ENCODE results near the gene RHOV. TPM values are rescaled to one million over a fixed set of nuclear protein-coding genes. Genes with fewer than 3 reads are reported as not detected.

Gene RHOV
- total and polyA plus RNA-seq, 4 donors, result 0.15 to 0.30 (median 0.19) TPM; not detected in 1

GRCh38 chr15:40889112-40889511 lies 15.1 kb upstream of the RHOV start:
- H3K9me3 ChIP-seq (ENCODE audit: control insufficient read depth, low read length), result no peaks in the 10 kb centered on the region
- H3K4me3 ChIP-seq (ENCODE audit: low read length in 2 of 2), result no peak overlapping the region
- H3K36me3 ChIP-seq (ENCODE audit: control insufficient read depth in 1 of 2, insufficient read depth in 2 of 2, low read length in 1 of 2), result no peaks in the 10 kb centered on the region
- no peak overlapping the region for H3K27ac ChIP-seq (ENCODE audit: low read depth in 1 of 2, low read length in 2 of 2)
- no peaks in the 10 kb centered on the region for H3K4me1 ChIP-seq (ENCODE audit: control insufficient read depth in 1 of 2, insufficient read depth in 2 of 2, low read length in 2 of 2)
- intact Hi-C loops (cut with DNase I), result no loop called here
- DNase-seq (peak in 1 of 2 donors; percentile 3), ATAC-seq (ENCODE audit: low FRiP score) (no peak)
- no peaks in the 10 kb centered on the region for H3K27me3 ChIP-seq (ENCODE audit: control insufficient read depth in 1 of 2, insufficient read depth in 2 of 2, low read length in 1 of 2)

GRCh38 chr15:40886586-40886985 lies 12.6 kb upstream of the RHOV start:
- intact Hi-C loops (cut with DNase I), result no loop called here
- Histone ChIP-seq H3K9me3 (ENCODE audit: control insufficient read depth, low read length) (no peaks in the 10 kb centered on the region), H3K4me3 (ENCODE audit: low read length in 2 of 2) (no peak overlapping the region), H3K27me3 (ENCODE audit: control insufficient read depth in 1 of 2, insufficient read depth in 2 of 2, low read length in 1 of 2) (no peaks in the 10 kb centered on the region), H3K4me1 (ENCODE audit: control insufficient read depth in 1 of 2, insufficient read depth in 2 of 2, low read length in 2 of 2) (no peaks in the 10 kb centered on the region), H3K36me3 (ENCODE audit: control insufficient read depth in 1 of 2, insufficient read depth in 2 of 2, low read length in 1 of 2) (no peaks in the 10 kb centered on the region), H3K27ac (ENCODE audit: low read depth in 1 of 2, low read length in 2 of 2) (no peak overlapping the region)
- DNase-seq (peak in 1 of 2 donors; percentile 0), ATAC-seq (ENCODE audit: low FRiP score) (no peak)
- WGBS, 2 donors, result 92 to 93% methylated on average over 1 of the region's 1 CpG

GRCh38 chr15:40881351-40881750 lies 7.3 kb upstream of the RHOV start:
- no peaks in the 10 kb centered on the region for H3K9me3 ChIP-seq (ENCODE audit: control insufficient read depth, low read length)
- H3K4me3 ChIP-seq (ENCODE audit: low read length in 2 of 2), result no peak overlapping the region
- ATAC-seq (ENCODE audit: low FRiP score), result no peak
- H3K27me3 ChIP-seq (ENCODE audit: control insufficient read depth in 1 of 2, insufficient read depth in 2 of 2, low read length in 1 of 2), result no peaks in the 10 kb centered on the region
- 92 to 97% methylated on average over 6 of the region's 6 CpGs for WGBS, 2 donors
- H3K4me1 ChIP-seq (ENCODE audit: control insufficient read depth in 1 of 2, insufficient read depth in 2 of 2, low read length in 2 of 2), result no peaks in the 10 kb centered on the region
- no peaks in the 10 kb centered on the region for H3K36me3 ChIP-seq (ENCODE audit: control insufficient read depth in 1 of 2, insufficient read depth in 2 of 2, low read length in 1 of 2)
- intact Hi-C loops (cut with DNase I), result no loop called here
- H3K27ac ChIP-seq (ENCODE audit: low read depth in 1 of 2, low read length in 2 of 2), result no peak overlapping the region
- DNase-seq, result peak in 1 of 2 donors; percentile 22

GRCh38 chr15:40879609-40880008 lies 5.6 kb upstream of the RHOV start:
- Histone ChIP-seq H3K9me3 (ENCODE audit: control insufficient read depth, low read length) (no peaks in the 10 kb centered on the region), H3K27me3 (ENCODE audit: control insufficient read depth in 1 of 2, insufficient read depth in 2 of 2, low read length in 1 of 2) (no peaks in the 10 kb centered on the region), H3K27ac (ENCODE audit: low read depth in 1 of 2, low read length in 2 of 2) (no peak overlapping the region), H3K4me3 (ENCODE audit: low read length in 2 of 2) (no peak overlapping the region), H3K4me1 (ENCODE audit: control insufficient read depth in 1 of 2, insufficient read depth in 2 of 2, low read length in 2 of 2) (no peaks in the 10 kb centered on the region), H3K36me3 (ENCODE audit: control insufficient read depth in 1 of 2, insufficient read depth in 2 of 2, low read length in 1 of 2) (no peaks in the 10 kb centered on the region)
- 82 to 84% methylated on average over 6 of the region's 6 CpGs for WGBS, 2 donors
- intact Hi-C loops (cut with DNase I), result no loop called here
- DNase-seq (no peak), ATAC-seq (ENCODE audit: low FRiP score) (no peak)

- intact Hi-C loops (cut with DNase I), result no loop called here
- no peaks in the 10 kb centered on the region for H3K36me3 ChIP-seq (ENCODE audit: control insufficient read depth in 1 of 2, insufficient read depth in 2 of 2, low read length in 1 of 2)
- DNase-seq, result peak in 1 of 2 donors; percentile 1
- no peak overlapping the region for H3K27ac ChIP-seq (ENCODE audit: low read depth in 1 of 2, low read length in 2 of 2)
- H3K4me1 ChIP-seq (ENCODE audit: control insufficient read depth in 1 of 2, insufficient read depth in 2 of 2, low read length in 2 of 2), result no peaks in the 10 kb centered on the region
- ATAC-seq (ENCODE audit: low FRiP score), result no peak
- H3K9me3 ChIP-seq (ENCODE audit: control insufficient read depth, low read length), result no peaks in the 10 kb centered on the region
- H3K27me3 ChIP-seq (ENCODE audit: control insufficient read depth in 1 of 2, insufficient read depth in 2 of 2, low read length in 1 of 2), result no peaks in the 10 kb centered on the region
- H3K4me3 ChIP-seq (ENCODE audit: low read length in 2 of 2), result no peak overlapping the region
- 90 to 96% methylated on average over 1 of the region's 1 CpG for WGBS, 2 donors
Observed at GRCh38 chr15:40878785-40879184, 4.8 kb upstream of the RHOV start.

GRCh38 chr15:40877694-40878093 lies 3.7 kb upstream of the RHOV start:
- Histone ChIP-seq H3K27me3 (ENCODE audit: control insufficient read depth in 1 of 2, insufficient read depth in 2 of 2, low read length in 1 of 2) (no peaks in the 10 kb centered on the region), H3K4me1 (ENCODE audit: control insufficient read depth in 1 of 2, insufficient read depth in 2 of 2, low read length in 2 of 2) (no peaks in the 10 kb centered on the region), H3K27ac (ENCODE audit: low read depth in 1 of 2, low read length in 2 of 2) (no peak overlapping the region), H3K9me3 (ENCODE audit: control insufficient read depth, low read length) (no peaks in the 10 kb centered on the region), H3K4me3 (ENCODE audit: low read length in 2 of 2) (no peak overlapping the region), H3K36me3 (ENCODE audit: control insufficient read depth in 1 of 2, insufficient read depth in 2 of 2, low read length in 1 of 2) (no peaks in the 10 kb centered on the region)
- intact Hi-C loops (cut with DNase I), result no loop called here
- ATAC-seq (ENCODE audit: low FRiP score) (no peak), DNase-seq (no peak)
- 75 to 87% methylated on average over 2 of the region's 2 CpGs for whole genome bisulfite sequencing, 2 donors

GRCh38 chr15:40875991-40876730 lies 2.1 kb upstream of the RHOV start:
- no peaks in the 10 kb centered on the region for H3K36me3 ChIP-seq (ENCODE audit: control insufficient read depth in 1 of 2, insufficient read depth in 2 of 2, low read length in 1 of 2)
- 88 to 90% methylated on average over 6 of the region's 6 CpGs for WGBS, 2 donors
- ATAC-seq (ENCODE audit: low FRiP score) (no peak), DNase-seq (no peak)
- no peak overlapping the region for H3K27ac ChIP-seq (ENCODE audit: low read depth in 1 of 2, low read length in 2 of 2)
- H3K9me3 ChIP-seq (ENCODE audit: control insufficient read depth, low read length), result no peaks in the 10 kb centered on the region
- no peaks in the 10 kb centered on the region for H3K4me1 ChIP-seq (ENCODE audit: control insufficient read depth in 1 of 2, insufficient read depth in 2 of 2, low read length in 2 of 2)
- intact Hi-C loops (cut with DNase I), result no loop called here
- H3K4me3 ChIP-seq (ENCODE audit: low read length in 2 of 2), result no peak overlapping the region
- H3K27me3 ChIP-seq (ENCODE audit: control insufficient read depth in 1 of 2, insufficient read depth in 2 of 2, low read length in 1 of 2), result no peaks in the 10 kb centered on the region

GRCh38 chr15:40872791-40873693 lies 992 bp downstream of the RHOV start:
- ATAC-seq (ENCODE audit: low FRiP score) (no peak), DNase-seq (peak in 1 of 2 donors; percentile 32)
- peak overlapping the region in 1 of 2 donors; percentile 12 for H3K4me3 ChIP-seq (ENCODE audit: low read length in 2 of 2)
- H3K9me3 ChIP-seq (ENCODE audit: control insufficient read depth, low read length), result no peaks in the 10 kb centered on the region
- intact Hi-C loops (cut with DNase I), result no loop called here
- H3K36me3 ChIP-seq (ENCODE audit: control insufficient read depth in 1 of 2, insufficient read depth in 2 of 2, low read length in 1 of 2), result no peaks in the 10 kb centered on the region
- H3K27ac ChIP-seq (ENCODE audit: low read depth in 1 of 2, low read length in 2 of 2), result no peak overlapping the region
- no peaks in the 10 kb centered on the region for H3K4me1 ChIP-seq (ENCODE audit: control insufficient read depth in 1 of 2, insufficient read depth in 2 of 2, low read length in 2 of 2)
- no peaks in the 10 kb centered on the region for H3K27me3 ChIP-seq (ENCODE audit: control insufficient read depth in 1 of 2, insufficient read depth in 2 of 2, low read length in 1 of 2)
- WGBS, 2 donors, result 61% methylated on average over 32 to 33 of the region's 33 CpGs
